Neural crest cell (in vitro differentiated cells): ENCODE measurements around the gene MEF2A. TPM values are rescaled to one million over a fixed set of nuclear protein-coding genes. Genes with fewer than 3 reads are reported as not detected.

Experiments used
- DNase-seq: peaks from one replicate; pipeline ENCODE4 v3.0.0; 2021; ENCODE audit warnings: low read depth, mixed read lengths, low spot score
- H3K27ac Mint-ChIP-seq: one replicate; pipeline ENCODE4 v1.8.0; 2021; ENCODE audit warnings: mild to moderate bottlenecking, mixed read lengths; ENCODE audit not compliant: unreplicated experiment
- H3K27me3 Mint-ChIP-seq: 2 replicates; pipeline ENCODE4 v1.8.0; 2021; ENCODE audit warnings: low read depth, mild to moderate bottlenecking, mixed read lengths
- H3K36me3 Mint-ChIP-seq: 2 replicates; pipeline ENCODE4 v1.8.0; 2021; ENCODE audit warnings: low read depth, mild to moderate bottlenecking, mixed read lengths
- H3K4me1 Mint-ChIP-seq: 2 replicates; pipeline ENCODE4 v1.8.0; 2021; ENCODE audit warnings: mixed read lengths
- H3K4me3 Mint-ChIP-seq: one replicate; pipeline ENCODE4 v1.8.0; 2021; ENCODE audit warnings: mild to moderate bottlenecking, mixed read lengths
- H3K9me3 Mint-ChIP-seq: 2 replicates; pipeline ENCODE4 v1.8.0; 2021; ENCODE audit warnings: mixed read lengths
- CTCF ChIP-seq: fragments of 200-600 bp; sonication (generic); conservative IDR thresholded peaks from 2 replicates; pipeline ENCODE4 v1.5.0; 2021; ENCODE audit warnings: antibody characterized with exemption, mild to moderate bottlenecking
- total RNA-seq: library from RNA; stranded (reverse); gene quantifications from 2 replicates; pipeline ENCODE4 v1.2.1, GENCODE V29; 2021

The MEF2A gene
- total RNA-seq, 1 donor from 2014 or later: 21.5 TPM

- Mint-ChIP-seq H3K27me3 (no peaks in the 10 kb centered on the region), H3K4me3 (no peak overlapping the region), H3K4me1 (peaks cover 9% of the 10 kb centered on the region), H3K9me3 (peaks cover 11% of the 10 kb centered on the region), H3K27ac (no peak overlapping the region), H3K36me3 (peaks cover 31% of the 10 kb centered on the region)
- DNase-seq: no peak
- TF ChIP-seq CTCF: no peak
Measured at GRCh38 chr15:99584081-99584600, 18.4 kb downstream of the MEF2A start.

GRCh38 chr15:99586121-99586520 lies 20.3 kb downstream of the MEF2A start:
- Mint-ChIP-seq H3K9me3 (peaks cover 11% of the 10 kb centered on the region), H3K4me3 (no peak overlapping the region), H3K4me1 (peaks cover 3% of the 10 kb centered on the region), H3K27ac (no peak overlapping the region), H3K36me3 (peaks cover 31% of the 10 kb centered on the region), H3K27me3 (no peaks in the 10 kb centered on the region)
- no peak for DNase-seq
- no peak for TF ChIP-seq CTCF

- H3K9me3 Mint-ChIP-seq: peaks cover 11% of the 10 kb centered on the region
- H3K4me1 Mint-ChIP-seq: peaks cover 3% of the 10 kb centered on the region
- TF ChIP-seq CTCF: no peak
- no peaks in the 10 kb centered on the region for H3K27me3 Mint-ChIP-seq
- H3K27ac Mint-ChIP-seq: no peak overlapping the region
- H3K36me3 Mint-ChIP-seq: peaks cover 34% of the 10 kb centered on the region
- no peak overlapping the region for H3K4me3 Mint-ChIP-seq
- DNase-seq: no peak
Measured at GRCh38 chr15:99589801-99590200, 24.0 kb downstream of the MEF2A start.

- Mint-ChIP-seq H3K27ac (no peak overlapping the region), H3K4me1 (peaks cover 3% of the 10 kb centered on the region), H3K36me3 (peaks cover 37% of the 10 kb centered on the region), H3K27me3 (no peaks in the 10 kb centered on the region), H3K4me3 (no peak overlapping the region), H3K9me3 (peaks cover 13% of the 10 kb centered on the region)
- no peak for TF ChIP-seq CTCF
- DNase-seq: no peak
Measured at GRCh38 chr15:99590913-99591646, 25.3 kb downstream of the MEF2A start.

- Mint-ChIP-seq H3K27me3 (no peaks in the 10 kb centered on the region), H3K4me1 (peaks cover 3% of the 10 kb centered on the region), H3K4me3 (no peak overlapping the region)
Measured at GRCh38 chr15:99592145-99592791, 26.5 kb downstream of the MEF2A start.

More at GRCh38 chr15:99592145-99592791, 26.5 kb downstream of the MEF2A start:
- no peak for TF ChIP-seq CTCF
- no peak for DNase-seq
- Mint-ChIP-seq H3K9me3 (peaks cover 9% of the 10 kb centered on the region), H3K27ac (no peak overlapping the region), H3K36me3 (peaks cover 31% of the 10 kb centered on the region)
